GM12874 (cell line): ENCODE measurements around the gene STX3.

ENCODE experiments used
- TF ChIP-seq, protein P1 (sequence below): IDR thresholded peaks from 2 replicates; pipeline ENCODE4 v1.5.1; 2011; ENCODE audit warnings: low read depth, mild to moderate bottlenecking, control low read depth, low read length, moderate library complexity; ENCODE audit not compliant: insufficient read depth

STX3 gene

DNA sequence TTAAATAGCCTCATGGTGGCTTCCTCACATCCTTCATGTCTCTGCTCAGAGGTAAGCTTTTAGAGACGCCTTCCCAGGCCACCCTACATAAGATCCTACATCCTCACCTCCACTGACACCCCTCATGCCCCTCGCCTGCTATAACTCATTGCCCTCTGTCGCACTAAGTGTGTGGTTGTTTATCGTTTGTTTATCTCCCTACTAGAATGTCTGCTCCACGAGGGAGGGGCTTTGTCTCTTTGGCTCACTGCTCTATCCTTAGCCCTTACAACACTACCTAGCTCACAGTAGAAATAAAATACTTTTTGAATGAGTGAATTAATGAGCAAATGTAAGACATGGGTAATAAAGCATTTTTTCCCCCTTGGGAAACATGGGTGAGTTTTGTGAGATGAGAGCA, 91.4 kb downstream of the STX3 start:
- TF ChIP-seq, protein P1, sequence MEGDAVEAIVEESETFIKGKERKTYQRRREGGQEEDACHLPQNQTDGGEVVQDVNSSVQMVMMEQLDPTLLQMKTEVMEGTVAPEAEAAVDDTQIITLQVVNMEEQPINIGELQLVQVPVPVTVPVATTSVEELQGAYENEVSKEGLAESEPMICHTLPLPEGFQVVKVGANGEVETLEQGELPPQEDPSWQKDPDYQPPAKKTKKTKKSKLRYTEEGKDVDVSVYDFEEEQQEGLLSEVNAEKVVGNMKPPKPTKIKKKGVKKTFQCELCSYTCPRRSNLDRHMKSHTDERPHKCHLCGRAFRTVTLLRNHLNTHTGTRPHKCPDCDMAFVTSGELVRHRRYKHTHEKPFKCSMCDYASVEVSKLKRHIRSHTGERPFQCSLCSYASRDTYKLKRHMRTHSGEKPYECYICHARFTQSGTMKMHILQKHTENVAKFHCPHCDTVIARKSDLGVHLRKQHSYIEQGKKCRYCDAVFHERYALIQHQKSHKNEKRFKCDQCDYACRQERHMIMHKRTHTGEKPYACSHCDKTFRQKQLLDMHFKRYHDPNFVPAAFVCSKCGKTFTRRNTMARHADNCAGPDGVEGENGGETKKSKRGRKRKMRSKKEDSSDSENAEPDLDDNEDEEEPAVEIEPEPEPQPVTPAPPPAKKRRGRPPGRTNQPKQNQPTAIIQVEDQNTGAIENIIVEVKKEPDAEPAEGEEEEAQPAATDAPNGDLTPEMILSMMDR: no peak

DNA sequence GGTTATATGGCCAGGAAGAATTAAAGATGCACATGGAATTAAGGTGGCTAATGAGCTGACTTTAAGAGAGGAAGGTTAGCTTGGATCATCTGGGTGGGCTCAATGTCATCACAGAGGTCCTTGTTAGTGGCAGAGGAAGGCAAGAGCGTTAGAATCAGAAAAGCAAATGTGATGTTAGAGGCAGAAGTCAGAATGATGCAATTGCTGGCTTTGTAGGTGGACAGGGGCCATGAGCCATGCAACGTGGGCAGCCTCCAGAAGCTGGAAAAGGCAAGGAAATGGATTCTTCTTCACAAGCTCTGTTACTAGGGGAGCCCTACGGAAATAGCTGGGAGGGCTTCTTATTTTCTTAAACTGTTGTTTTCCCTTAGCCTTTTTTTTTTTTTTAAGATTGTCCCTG, 92.5 kb downstream of the STX3 start:
- TF ChIP-seq, protein P1: no peak

DNA sequence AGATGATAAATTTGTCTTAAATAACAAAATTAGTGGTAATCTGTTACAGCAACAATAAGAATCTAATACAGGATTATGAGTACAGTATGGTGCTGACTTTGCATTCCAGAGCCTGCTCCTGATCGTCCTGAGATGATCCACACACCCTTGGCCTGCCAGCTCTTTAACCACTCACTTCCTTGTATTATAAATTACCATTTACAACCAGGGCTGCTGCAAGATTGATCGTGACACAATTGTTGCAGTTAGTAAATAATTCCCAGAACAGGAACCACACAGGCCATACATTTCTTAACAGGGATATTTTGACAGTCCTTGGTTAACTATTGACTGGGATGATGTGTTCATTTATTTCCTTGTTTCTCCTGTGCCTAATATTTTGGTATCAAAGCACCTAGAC, 94.0 kb downstream of the STX3 start:
- TF ChIP-seq, protein P1: no peak

DNA sequence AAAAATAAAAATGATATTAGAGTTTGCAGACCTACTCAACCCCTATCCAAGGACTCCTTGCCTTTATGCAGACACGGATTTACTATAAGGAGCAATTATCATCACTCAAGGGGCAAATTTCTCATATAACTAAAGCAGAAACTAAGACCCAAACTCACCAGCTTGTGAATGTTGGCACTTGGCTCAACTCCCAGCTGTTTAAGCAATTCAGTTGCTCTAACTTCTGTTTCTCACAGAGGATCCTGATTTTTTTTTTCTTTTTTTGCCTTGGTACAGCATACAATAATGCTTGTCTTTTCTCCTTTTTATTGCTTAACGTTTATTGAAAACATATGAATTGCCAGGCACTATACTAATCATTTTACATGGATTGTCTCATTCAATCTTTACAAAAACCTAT, 99.7 kb downstream of the STX3 start:
- TF ChIP-seq, protein P1: no peak
